HG02870 (cell line): Measurements from ENCODE around the gene CAMSAP1.

ENCODE experiments used
- ATAC-seq: cut with Tn5 transposase; IDR thresholded peaks from one replicate; pipeline ENCODE4 v1.9.1; 2021; ENCODE audit warnings: mild to moderate bottlenecking, moderate library complexity; ENCODE audit not compliant: unreplicated experiment

CAMSAP1 gene

GRCh38 chr9:135780086-135780485 lies 127.3 kb downstream of the CAMSAP1 start:
- ATAC-seq: no peak

- ATAC-seq: no peak
These were observed 127.8 kb downstream of the CAMSAP1 start for GRCh38 chr9:135779571-135779970.

GRCh38 chr9:135778421-135778820 lies 128.9 kb downstream of the CAMSAP1 start:
- no peak for ATAC-seq

- no peak for ATAC-seq
These were observed 129.6 kb downstream of the CAMSAP1 start for GRCh38 chr9:135777623-135778177.

- ATAC-seq: no peak
These were observed 130.3 kb downstream of the CAMSAP1 start for GRCh38 chr9:135776893-135777622.

- no peak for ATAC-seq
These were observed 131.4 kb downstream of the CAMSAP1 start for GRCh38 chr9:135775911-135776310.

- ATAC-seq: no peak
These were observed 132.4 kb downstream of the CAMSAP1 start for GRCh38 chr9:135774794-135775525.

GRCh38 chr9:135774239-135774747 lies 133.1 kb downstream of the CAMSAP1 start:
- no peak for ATAC-seq

- no peak for ATAC-seq
These were observed 133.7 kb downstream of the CAMSAP1 start for GRCh38 chr9:135773530-135774238.

GRCh38 chr9:135772702-135773493 lies 134.4 kb downstream of the CAMSAP1 start:
- no peak for ATAC-seq

- no peak for ATAC-seq
These were observed 135.2 kb downstream of the CAMSAP1 start for GRCh38 chr9:135772056-135772646.

GRCh38 chr9:135771401-135772051 lies 135.8 kb downstream of the CAMSAP1 start:
- no peak for ATAC-seq

GRCh38 chr9:135770771-135771170 lies 136.6 kb downstream of the CAMSAP1 start:
- ATAC-seq: no peak

- no peak for ATAC-seq
These were observed 137.2 kb downstream of the CAMSAP1 start for GRCh38 chr9:135770203-135770535.

- ATAC-seq: no peak
These were observed 137.7 kb downstream of the CAMSAP1 start for GRCh38 chr9:135769489-135770202.

- ATAC-seq: no peak
These were observed 138.7 kb downstream of the CAMSAP1 start for GRCh38 chr9:135768516-135769218.

GRCh38 chr9:135766707-135767106 lies 140.6 kb downstream of the CAMSAP1 start:
- ATAC-seq: no peak

- ATAC-seq: no peak
These were observed 141.1 kb downstream of the CAMSAP1 start for GRCh38 chr9:135766251-135766650.
